Activated CD4-positive, CD25-positive, alpha-beta regulatory T cell treated with anti-CD3 and anti-CD28 coated beads, Interleukin-2, amount 50 U/mL, for 24 hours (primary cell): ENCODE measurements around the gene CLGN.
"Not testable (repeated sequence)": the region's sequence is repeated elsewhere in the genome, so short reads cannot be mapped to it uniquely, and the experiment has no call there.

Source experiments
- ATAC-seq, 2 donors: fragments of 150-1000 bp; cut with Tn5 transposase; one replicate each; pipeline ENCODE4 v1.10.0; 2021; ENCODE audit warnings: mild to moderate bottlenecking in 1 of 2, moderate library complexity in 1 of 2

CLGN gene

GRCh38 chr4:140427106-140427918 is at the start of gene CLGN:
CLGN (minus strand) TSS chr4:140427648; CDS start chr4:140413078, 14,570 bp downstream.
- ATAC-seq, result peak; percentile 77 to 80

- ATAC-seq, result no peak
These were observed 44.7 kb upstream of the CLGN start for GRCh38 chr4:140472156-140472555.

- no peak for ATAC-seq
These were observed 42.6 kb upstream of the CLGN start for GRCh38 chr4:140469791-140470733.

DNA sequence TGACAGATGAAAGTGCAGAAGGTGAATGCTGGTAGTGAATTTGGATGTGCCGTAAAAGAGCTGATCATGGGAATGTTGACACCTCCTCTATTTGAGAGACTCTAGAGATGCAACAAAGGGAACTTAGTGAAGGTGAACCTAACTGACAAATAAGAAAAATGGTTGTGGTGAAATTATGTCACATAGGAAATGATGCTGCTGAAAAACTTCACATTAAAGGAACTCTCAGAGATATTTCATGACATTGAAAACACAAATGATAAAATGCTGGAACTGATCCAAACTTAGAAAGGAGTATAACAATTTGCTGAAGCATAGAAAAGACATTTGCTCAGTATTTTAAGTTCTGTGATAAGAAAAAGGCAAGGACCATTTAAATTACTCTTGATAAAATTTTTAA is 38.7 kb upstream of the CLGN start:
- no peak for ATAC-seq

- ATAC-seq, result no peak
These were observed 36.2 kb upstream of the CLGN start for GRCh38 chr4:140463614-140464013.

GRCh38 chr4:140463182-140463581 is 35.7 kb upstream of the CLGN start:
- ATAC-seq, result no peak

DNA sequence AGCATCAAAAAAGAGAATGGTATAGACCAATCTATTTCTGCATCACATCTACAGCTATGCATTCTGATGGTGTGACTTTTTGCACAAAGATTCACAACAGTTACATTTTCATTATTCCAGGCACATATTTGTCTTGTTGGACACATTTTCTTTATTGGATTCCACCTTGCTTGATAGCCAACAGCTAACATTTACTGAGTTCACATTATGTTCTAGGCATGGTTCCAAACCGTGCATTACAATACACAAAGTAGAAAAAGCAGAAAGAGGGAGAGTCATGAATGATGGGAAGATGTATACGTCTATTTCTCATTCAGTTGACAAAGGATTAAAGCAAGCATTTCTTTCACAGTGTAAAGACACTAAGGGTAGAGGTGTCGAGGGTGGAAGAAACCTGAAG is 22.9 kb upstream of the CLGN start:
- no peak for ATAC-seq

GRCh38 chr4:140448830-140449229 is 21.4 kb upstream of the CLGN start:
- ATAC-seq, result no peak

GRCh38 chr4:140448162-140448561 is 20.7 kb upstream of the CLGN start:
- no peak for ATAC-seq

- ATAC-seq, result not testable (repeated sequence)
These were observed 16.9 kb upstream of the CLGN start for GRCh38 chr4:140444347-140444746.

GRCh38 chr4:140439644-140440142 is 12.2 kb upstream of the CLGN start:
- no peak for ATAC-seq

- no peak for ATAC-seq
These were observed 547 bp upstream of the CLGN start for GRCh38 chr4:140427919-140428471.

DNA sequence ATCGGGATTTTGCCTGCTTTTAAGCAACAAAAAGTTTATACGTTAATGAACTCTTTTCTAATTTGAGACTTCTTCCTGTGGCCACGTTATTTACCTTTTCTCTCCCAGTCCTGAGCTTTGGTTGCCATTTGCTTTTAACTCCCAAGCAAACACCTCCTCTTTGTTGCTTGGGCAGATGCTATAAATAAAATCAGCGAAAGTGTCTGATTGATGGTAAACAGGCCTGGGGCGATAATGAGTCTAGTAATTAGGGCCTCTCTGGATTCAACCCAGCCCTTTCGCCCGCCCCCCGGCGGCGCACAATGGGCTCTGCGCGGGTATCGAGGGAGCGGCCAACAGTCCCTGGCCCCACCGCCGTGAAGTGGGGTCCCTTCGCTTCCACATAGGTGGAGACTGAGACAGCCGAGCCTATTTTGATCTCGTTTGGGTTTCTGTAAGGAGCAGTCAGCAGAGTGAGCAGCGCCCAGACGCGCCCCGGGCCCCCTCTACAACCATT is 790 bp downstream of the CLGN start:
- no peak for ATAC-seq

- no peak for ATAC-seq
These were observed 4.3 kb downstream of the CLGN start for GRCh38 chr4:140423106-140423505.

GRCh38 chr4:140413130-140413969 is 14.1 kb downstream of the CLGN start:
- not testable (repeated sequence) for ATAC-seq

DNA sequence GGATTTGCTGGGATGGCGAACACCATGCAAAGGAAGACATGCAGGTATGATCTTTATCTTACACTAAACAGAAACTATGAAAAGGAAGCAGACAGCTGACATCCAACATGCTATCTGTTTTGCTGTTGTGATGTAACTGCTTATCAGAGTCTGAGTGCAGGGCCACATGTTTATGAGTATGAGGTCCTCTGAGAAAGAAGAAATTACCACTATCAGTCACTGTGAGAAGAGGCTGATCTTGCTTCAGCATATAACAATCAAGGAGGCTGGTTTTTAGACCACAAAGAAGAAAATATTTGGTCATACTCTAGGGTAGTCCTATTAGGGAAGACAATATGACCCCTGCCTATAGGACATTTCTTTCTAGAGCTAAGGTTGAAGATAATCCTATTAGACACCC is 18.5 kb downstream of the CLGN start:
- no peak for ATAC-seq

GRCh38 chr4:140406292-140406691 is 21.2 kb downstream of the CLGN start:
- ATAC-seq, result peak in 1 of 2 donors; percentile 36

GRCh38 chr4:140400111-140400510 is 27.3 kb downstream of the CLGN start:
- no peak for ATAC-seq

DNA sequence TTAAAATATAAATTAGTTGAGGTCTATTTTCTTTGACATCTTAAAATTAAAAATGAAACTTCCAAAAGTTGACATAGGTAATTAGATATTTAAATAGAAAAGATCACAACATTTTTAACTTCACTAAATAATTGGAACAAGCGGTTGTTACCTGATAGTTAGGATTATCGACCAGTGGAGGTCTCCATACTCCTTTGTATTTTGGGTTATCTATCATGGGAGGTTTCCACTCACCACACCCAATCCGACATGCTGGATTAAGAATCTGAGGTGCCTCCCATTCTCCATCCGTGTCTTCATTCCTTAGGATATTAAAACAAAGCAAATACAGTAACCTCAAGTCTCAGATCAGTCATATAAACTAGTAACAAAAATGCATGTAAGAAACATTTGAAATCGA is 31.8 kb downstream of the CLGN start:
- no peak for ATAC-seq

GRCh38 chr4:140388015-140388414 is 39.4 kb downstream of the CLGN start:
- ATAC-seq, result no peak

DNA sequence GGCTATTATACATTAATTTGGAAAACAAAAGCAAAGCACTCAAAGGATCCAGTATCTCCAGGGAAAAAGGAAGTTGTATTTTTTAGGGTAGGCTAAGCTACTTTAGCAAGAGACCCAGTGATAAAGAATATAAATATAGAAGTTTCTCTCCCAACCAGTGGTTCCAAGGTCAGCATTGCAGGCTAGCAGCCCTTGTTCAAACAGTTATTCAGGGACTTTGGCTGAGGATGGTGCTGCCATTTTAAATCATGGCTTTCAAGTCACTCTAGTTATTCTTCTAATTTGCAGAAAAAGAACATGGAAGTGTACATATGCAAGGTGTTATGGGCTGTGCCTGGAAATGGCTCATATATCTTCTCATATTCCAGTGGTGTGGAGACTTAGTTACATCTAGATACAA is 44.7 kb downstream of the CLGN start:
- ATAC-seq, result no peak

- no peak for ATAC-seq
These were observed 53.3 kb downstream of the CLGN start for GRCh38 chr4:140374130-140374477.
